NCI-H187 treated with DMSO at 0.1 percent for 48 hours (cell line): Measurements from ENCODE around the gene FBLN1.

ENCODE experiments used
- DNase-seq: peaks from one replicate; lab custom pipeline; 2025; lab: John Stamatoyannopoulos, UW

Gene FBLN1

GRCh38 chr22:45504373-45505341 lies 2.0 kb downstream of the FBLN1 start:
- DNase-seq, result no peak

GRCh38 chr22:45505991-45506747 lies 3.5 kb downstream of the FBLN1 start:
- no peak for DNase-seq

- no peak for DNase-seq
Measured at GRCh38 chr22:45506816-45507360, 4.2 kb downstream of the FBLN1 start.

GRCh38 chr22:45507798-45508197 lies 5.1 kb downstream of the FBLN1 start:
- no peak for DNase-seq

- no peak for DNase-seq
Measured at GRCh38 chr22:45508814-45509213, 6.1 kb downstream of the FBLN1 start.

- no peak for DNase-seq
Measured at GRCh38 chr22:45510376-45511232, 7.9 kb downstream of the FBLN1 start.

- DNase-seq, result no peak
Measured at GRCh38 chr22:45511847-45512261, 9.2 kb downstream of the FBLN1 start.

GRCh38 chr22:45512363-45512762 lies 9.7 kb downstream of the FBLN1 start:
- no peak for DNase-seq

- DNase-seq, result no peak
Measured at GRCh38 chr22:45515676-45516075, 13.0 kb downstream of the FBLN1 start.

- no peak for DNase-seq
Measured at GRCh38 chr22:45516163-45516562, 13.5 kb downstream of the FBLN1 start.

- DNase-seq, result no peak
Measured at GRCh38 chr22:45516923-45517675, 14.4 kb downstream of the FBLN1 start.

- DNase-seq, result no peak
Measured at GRCh38 chr22:45518136-45518535, 15.5 kb downstream of the FBLN1 start.

GRCh38 chr22:45518580-45518991 lies 15.9 kb downstream of the FBLN1 start:
- DNase-seq, result no peak

GRCh38 chr22:45521178-45521577 lies 18.5 kb downstream of the FBLN1 start:
- no peak for DNase-seq

GRCh38 chr22:45522462-45522861 lies 19.8 kb downstream of the FBLN1 start:
- DNase-seq, result no peak

- no peak for DNase-seq
Measured at GRCh38 chr22:45524157-45524556, 21.5 kb downstream of the FBLN1 start.

- no peak for DNase-seq
Measured at GRCh38 chr22:45524966-45525365, 22.3 kb downstream of the FBLN1 start.

- no peak for DNase-seq
Measured at GRCh38 chr22:45525480-45525879, 22.8 kb downstream of the FBLN1 start.

- DNase-seq, result no peak
Measured at GRCh38 chr22:45526281-45526680, 23.6 kb downstream of the FBLN1 start.

GRCh38 chr22:45526768-45527360 lies 24.2 kb downstream of the FBLN1 start:
- DNase-seq, result no peak

- no peak for DNase-seq
Measured at GRCh38 chr22:45527456-45527855, 24.8 kb downstream of the FBLN1 start.
